Tibial artery (tissue), 4 donors: Measurements from ENCODE around the gene TMC8.

ENCODE experiments used
- DNase-seq, 2 donors: peaks; one replicate each; pipeline ENCODE4 v3.0.0-alpha.2; 2019
- H3K27ac ChIP-seq, 2 donors: fragments of 200-600 bp; sonication (generic) in 1 of 2; 1 replicate in 1 of 2; 2 replicates in 1 of 2; pipeline ENCODE4 v1.5.1; 2018 to 2019; ENCODE audit warnings: mild to moderate bottlenecking in 1 of 2
- H3K27me3 ChIP-seq, 2 donors: fragments of 200-600 bp; sonication (generic) in 1 of 2; one replicate each; pipeline versions ENCODE4 v1.5.1 to v1.6.0; 2016 to 2019
- H3K36me3 ChIP-seq, 3 donors: fragments of 200-600 bp; sonication (generic) in 2 of 3; one replicate each; pipeline ENCODE4 v1.5.1; 2016 to 2019; ENCODE audit warnings: mild to moderate bottlenecking in 2 of 3
- H3K4me1 ChIP-seq, 4 donors: fragments of 200-600 bp; sonication (generic) in 2 of 4; 1 replicate in 3 of 4; 2 replicates in 1 of 4; pipeline ENCODE4 v1.5.1; 2016 to 2019
- H3K4me3 ChIP-seq, 2 donors: fragments of 200-600 bp; sonication (generic) in 1 of 2; 1 replicate in 1 of 2; 2 replicates in 1 of 2; pipeline ENCODE4 v1.5.1; 2018 to 2019; ENCODE audit warnings: mild to moderate bottlenecking in 2 of 2
- H3K9me3 ChIP-seq, 3 donors: fragments of 200-600 bp; sonication (generic) in 1 of 3; one replicate each; pipeline ENCODE4 v1.5.1; 2016 to 2019
- CTCF ChIP-seq, 2 experiments: fragments of 200-600 bp in 1 of 2; fragments of 450-650 bp in 1 of 2; IDR thresholded peaks; one replicate each; pipeline ENCODE4 v1.5.1; 2017 to 2019; ENCODE audit warnings: antibody characterized with exemption in 2 of 2, mild to moderate bottlenecking in 1 of 2, moderate library complexity in 1 of 2
- intact Hi-C: fragments of 100-400 bp; cut with DNase I; formaldehyde crosslinking; loops from one replicate; pipeline ENCODE4 v1.15.0; 2023; ENCODE audit warnings: low total_unique reads

The TMC8 gene

DNA sequence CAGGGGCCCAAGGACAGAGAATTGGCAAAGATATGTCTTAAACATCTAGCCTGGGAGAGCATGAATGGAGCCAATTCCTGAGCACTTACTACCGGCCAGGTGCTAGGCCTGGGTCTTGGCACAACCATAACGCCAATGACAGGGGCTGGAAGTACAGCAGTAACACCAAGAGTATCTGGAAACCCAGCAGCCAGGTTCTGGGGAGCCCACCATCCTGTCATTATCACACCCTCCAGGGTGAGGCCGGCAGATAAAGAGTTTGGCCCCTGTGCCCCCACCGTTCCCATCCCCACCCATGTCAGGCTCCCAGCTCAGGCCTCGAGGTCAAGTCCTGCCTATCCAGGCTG, 508 bp upstream of the TMC8 start:
- Histone ChIP-seq H3K36me3 (peaks cover 0 to 7% (median 0%) of the 10 kb centered on the region in 3 donors), H3K27me3 (peaks cover 0 to 88% of the 10 kb centered on the region in 2 donors), H3K4me3 (no peak overlapping the region), H3K4me1 (peaks cover 0 to 63% (median 52%) of the 10 kb centered on the region in 4 donors), H3K9me3 (no peaks in the 10 kb centered on the region), H3K27ac (no peak overlapping the region)
- TF ChIP-seq CTCF (IDR thresholded peaks at IDR 0.05), result no peak
- DNase-seq, result no peak
- intact Hi-C loops, result no loop called here

DNA sequence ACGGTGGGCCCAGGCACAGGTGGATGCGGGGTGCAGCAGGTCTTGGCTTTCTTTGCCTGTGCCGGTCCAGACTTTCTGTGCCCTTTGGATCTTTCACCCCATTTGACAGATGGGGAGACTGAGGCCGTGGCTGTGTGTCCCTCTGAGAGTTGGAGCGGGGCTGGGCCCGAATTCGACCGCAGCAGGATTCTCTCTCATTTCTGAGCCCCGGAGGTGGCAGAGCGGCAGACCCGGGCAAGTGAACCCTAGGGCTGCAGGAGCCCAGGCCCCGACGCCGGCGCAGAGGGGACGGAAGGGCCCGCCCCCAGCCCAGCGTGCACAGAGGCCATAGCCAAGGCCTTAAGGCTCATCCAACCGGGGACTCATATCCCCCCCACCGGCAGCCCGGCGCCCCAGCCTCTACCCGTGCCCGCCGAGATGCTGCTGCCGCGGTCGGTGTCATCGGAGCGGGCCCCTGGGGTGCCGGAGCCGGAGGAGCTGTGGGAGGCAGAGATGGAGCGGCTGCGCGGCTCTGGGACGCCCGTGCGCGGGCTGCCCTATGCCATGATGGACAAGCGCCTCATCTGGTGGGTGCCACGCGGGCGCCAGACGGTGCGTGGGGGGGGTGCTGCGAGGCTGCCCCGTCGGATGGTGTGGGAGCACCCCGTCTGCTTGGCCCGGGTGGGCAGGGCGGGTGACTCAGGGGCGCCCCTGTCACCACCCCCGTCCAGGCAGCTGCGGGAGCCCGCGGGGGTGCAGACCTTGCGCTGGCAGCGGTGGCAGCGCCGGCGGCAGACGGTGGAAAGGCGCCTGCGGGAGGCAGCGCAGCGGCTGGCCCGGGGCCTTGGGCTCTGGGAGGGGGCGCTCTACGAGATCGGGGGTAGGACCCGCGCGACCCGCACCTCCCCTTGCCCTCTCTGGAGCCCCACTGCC, 857 bp downstream of the TMC8 start:
- intact Hi-C loops, result no loop called here
- Histone ChIP-seq H3K27ac (no peak overlapping the region), H3K9me3 (no peaks in the 10 kb centered on the region), H3K4me3 (peak overlapping the region; percentile 25 to 28), H3K36me3 (no peaks in the 10 kb centered on the region), H3K27me3 (peaks cover 0 to 77% of the 10 kb centered on the region in 2 donors), H3K4me1 (peaks cover 0 to 51% (median 41%) of the 10 kb centered on the region in 4 donors)
- DNase-seq, result peak in 1 of 2 donors; percentile 65
- no peak for TF ChIP-seq CTCF (IDR thresholded peaks at IDR 0.05)

DNA sequence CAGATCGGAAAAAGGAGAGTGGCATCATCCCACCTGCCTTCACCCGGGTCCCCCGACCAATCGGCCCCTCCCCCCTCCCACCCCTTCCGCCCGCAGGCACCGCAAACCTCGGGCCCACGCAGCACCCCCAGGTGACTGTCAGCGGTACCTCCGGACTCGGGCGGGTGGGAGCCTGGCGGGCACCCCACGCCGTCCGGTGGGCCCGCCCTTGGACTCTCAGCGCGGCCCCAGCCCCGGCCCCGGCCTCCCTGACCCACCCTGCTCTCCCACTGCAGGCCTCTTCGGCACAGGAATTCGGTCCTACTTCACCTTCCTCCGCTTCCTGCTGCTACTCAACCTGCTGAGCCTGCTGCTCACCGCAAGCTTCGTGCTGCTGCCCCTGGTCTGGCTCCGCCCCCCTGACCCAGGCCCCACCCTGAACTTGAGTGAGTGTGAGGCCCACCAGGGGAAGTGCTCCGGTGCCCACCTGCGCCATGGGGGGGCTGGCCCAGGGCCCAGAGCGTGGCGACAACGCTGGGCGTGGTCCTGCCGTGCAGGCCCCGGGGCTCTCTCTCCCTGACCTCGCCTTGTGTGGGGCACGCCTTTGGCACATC, 1.6 kb downstream of the TMC8 start:
- Histone ChIP-seq H3K4me1 (peaks cover 0 to 43% (median 35%) of the 10 kb centered on the region in 4 donors), H3K27ac (no peak overlapping the region), H3K4me3 (peak overlapping the region; percentile 25 to 28), H3K36me3 (no peaks in the 10 kb centered on the region), H3K27me3 (peaks cover 0 to 70% of the 10 kb centered on the region in 2 donors), H3K9me3 (no peaks in the 10 kb centered on the region)
- DNase-seq, result peak in 1 of 2 donors; percentile 65
- intact Hi-C loops, result no loop called here
- no peak for TF ChIP-seq CTCF (IDR thresholded peaks at IDR 0.05)

DNA sequence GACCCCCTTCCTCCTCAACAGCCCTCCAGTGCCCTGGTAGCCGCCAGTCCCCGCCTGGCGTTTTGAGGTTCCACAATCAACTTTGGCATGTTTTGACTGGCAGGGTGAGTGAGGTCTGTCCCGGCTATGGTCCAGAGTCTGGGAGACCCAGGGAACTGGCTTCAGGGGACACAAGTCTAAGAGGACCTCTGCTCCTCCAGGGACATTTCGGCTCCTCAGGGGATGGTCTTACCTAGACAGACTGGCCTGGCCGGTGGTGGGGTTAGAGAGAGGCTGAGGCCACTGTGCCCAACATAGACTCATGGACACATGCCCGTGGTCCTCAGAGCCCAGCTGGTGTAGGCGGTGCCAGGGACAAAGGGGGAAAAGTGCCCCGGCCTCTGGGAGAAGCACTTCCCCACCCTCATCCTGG, 2.2 kb downstream of the TMC8 start:
- no peak for TF ChIP-seq CTCF (IDR thresholded peaks at IDR 0.05)
- Histone ChIP-seq H3K36me3 (no peaks in the 10 kb centered on the region), H3K4me3 (no peak overlapping the region), H3K27ac (no peak overlapping the region), H3K9me3 (no peaks in the 10 kb centered on the region), H3K27me3 (peaks cover 0 to 64% of the 10 kb centered on the region in 2 donors), H3K4me1 (peaks cover 0 to 37% (median 29%) of the 10 kb centered on the region in 4 donors)
- intact Hi-C loops, result no loop called here
- peak in 1 of 2 donors; percentile 62 for DNase-seq

DNA sequence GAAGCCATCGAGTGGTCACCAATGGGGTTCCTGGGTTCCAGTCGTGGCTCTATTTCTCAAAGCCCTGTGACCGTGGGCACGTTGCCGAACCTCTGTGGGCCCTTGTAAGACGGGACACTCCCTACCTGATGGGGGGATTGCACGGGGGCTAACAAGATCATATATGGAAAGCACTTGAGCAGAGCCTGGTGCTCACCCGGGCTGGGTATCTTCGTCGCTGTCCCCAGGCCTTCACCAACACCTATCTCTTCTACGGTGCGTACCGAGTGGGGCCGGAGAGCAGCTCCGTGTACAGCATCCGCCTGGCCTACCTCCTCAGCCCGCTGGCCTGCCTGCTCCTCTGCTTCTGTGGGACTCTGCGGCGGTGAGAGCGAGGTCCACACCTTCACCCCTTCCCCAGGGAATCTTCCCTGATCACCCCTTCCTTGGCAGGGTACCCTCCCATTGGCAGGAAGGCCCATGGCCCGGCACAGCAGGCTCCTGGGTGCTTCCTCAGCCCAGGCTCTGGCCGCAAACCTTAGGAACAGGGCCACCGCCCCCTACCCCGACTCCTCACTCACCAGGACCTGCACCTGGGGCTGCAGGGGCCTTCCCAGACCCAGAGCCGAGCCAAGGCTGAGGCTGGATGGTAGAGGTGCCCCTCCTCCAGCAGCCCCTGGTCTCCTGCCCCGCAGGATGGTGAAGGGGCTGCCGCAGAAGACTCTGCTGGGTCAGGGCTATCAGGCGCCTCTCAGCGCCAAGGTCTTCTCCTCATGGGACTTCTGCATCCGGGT, 2.8 kb downstream of the TMC8 start:
- intact Hi-C loops, result no loop called here
- no peaks in the 10 kb centered on the region for H3K36me3 ChIP-seq
- no peaks in the 10 kb centered on the region for H3K9me3 ChIP-seq
- no peak overlapping the region for H3K27ac ChIP-seq
- H3K4me3 ChIP-seq, result no peak overlapping the region
- peaks cover 0 to 31% (median 23%) of the 10 kb centered on the region in 4 donors for H3K4me1 ChIP-seq
- peak in 1 of 2 donors; percentile 58 for DNase-seq
- peaks cover 0 to 58% of the 10 kb centered on the region in 2 donors for H3K27me3 ChIP-seq
- TF ChIP-seq CTCF (IDR thresholded peaks at IDR 0.05), result no peak
